WTC11 (cell line): Measurements from ENCODE around the gene NRXN3. TPM values are rescaled to one million over a fixed set of nuclear protein-coding genes. Genes with fewer than 3 reads are reported as not detected.

Source experiments
- ATAC-seq: fragments of 200-7000 bp; cut with Tn5 transposase; 2 replicates; pipeline ENCODE4 v1.10.0; 2021; ENCODE audit warnings: mild to moderate bottlenecking, moderate library complexity
- CTCF ChIA-PET: fragments of 300-600 bp; sonication (Branson Sonifier 250); formaldehyde crosslinking; loops from one replicate; lab custom pipeline; 2021; ENCODE audit warnings: antibody characterized with exemption; lab: Charles Lee
- POLR2A ChIA-PET: fragments of 350-600 bp; sonication (Branson Sonifier 250); formaldehyde crosslinking; loops from one replicate; lab custom pipeline; 2021; ENCODE audit warnings: antibody characterized with exemption; lab: Charles Lee
- DNase-seq: peaks from one replicate; pipeline ENCODE4 v3.0.0; 2021; ENCODE audit warnings: low spot score
- H3K27ac Mint-ChIP-seq: 2 replicates; pipeline ENCODE4 v1.8.0; 2021; ENCODE audit warnings: mixed read lengths
- H3K27me3 Mint-ChIP-seq: 2 replicates; pipeline ENCODE4 v1.8.0; 2021; ENCODE audit warnings: low read depth, mild to moderate bottlenecking, moderate library complexity, mixed read lengths
- H3K36me3 Mint-ChIP-seq: 2 replicates; pipeline ENCODE4 v1.8.0; 2021; ENCODE audit warnings: mixed read lengths
- H3K4me1 Mint-ChIP-seq: 2 replicates; pipeline ENCODE4 v1.8.0; 2022; ENCODE audit warnings: mixed read lengths
- H3K4me3 Mint-ChIP-seq: 2 replicates; pipeline ENCODE4 v1.8.0; 2021; ENCODE audit warnings: mild to moderate bottlenecking, moderate library complexity, mixed read lengths
- H3K9me3 Mint-ChIP-seq: 2 replicates; pipeline ENCODE4 v1.8.0; 2021; ENCODE audit warnings: mixed read lengths
- CREB1 ChIP-seq: sonication (generic); formaldehyde crosslinking; IDR thresholded peaks from 2 replicates; pipeline ENCODE4 v1.8.0; 2023; ENCODE audit warnings: mild to moderate bottlenecking, missing genetic modification reagents
- CREM ChIP-seq: sonication (generic); formaldehyde crosslinking; IDR thresholded peaks from 2 replicates; pipeline ENCODE4 v1.8.1; 2022; ENCODE audit warnings: mild to moderate bottlenecking, missing genetic modification reagents, moderate library complexity
- ESRRA ChIP-seq: sonication (generic); formaldehyde crosslinking; IDR thresholded peaks from 2 replicates; pipeline ENCODE4 v1.8.1; 2022; ENCODE audit warnings: mild to moderate bottlenecking, missing genetic modification reagents, borderline replicate concordance
- ETV6 ChIP-seq: sonication (generic); formaldehyde crosslinking; IDR thresholded peaks from 2 replicates; pipeline ENCODE4 v1.8.1; 2022; ENCODE audit warnings: mild to moderate bottlenecking, missing genetic modification reagents
- GABPB1 ChIP-seq: sonication (generic); formaldehyde crosslinking; IDR thresholded peaks from 2 replicates; pipeline ENCODE4 v1.8.1; 2023; ENCODE audit warnings: mild to moderate bottlenecking, missing genetic modification reagents
- GRHL2 ChIP-seq: fragments of 250-450 bp; sonication (Bioruptor Pico); IDR thresholded peaks from 2 replicates; pipeline ENCODE4 v1.8.0; 2022; ENCODE audit warnings: mild to moderate bottlenecking, moderate library complexity; ENCODE audit not compliant: insufficient replicate concordance, severe bottlenecking
- GTF2I ChIP-seq: fragments of 250-450 bp; sonication (Bioruptor Pico); conservative IDR thresholded peaks from 2 replicates; pipeline ENCODE4 v1.4.0; 2021; ENCODE audit warnings: mild to moderate bottlenecking
- IRF2 ChIP-seq: sonication (generic); formaldehyde crosslinking; IDR thresholded peaks from 2 replicates; pipeline ENCODE4 v1.8.0; 2022; ENCODE audit warnings: low read depth, missing genetic modification reagents, borderline replicate concordance
- KAT7 ChIP-seq: sonication (generic); formaldehyde crosslinking; IDR thresholded peaks from 2 replicates; pipeline ENCODE4 v1.8.1; 2023; ENCODE audit warnings: missing genetic modification reagents, mild to moderate bottlenecking, borderline replicate concordance
- MXD4 ChIP-seq: fragments of 250-450 bp; sonication (Bioruptor Pico); IDR thresholded peaks from 2 replicates; pipeline ENCODE4 v1.8.0; 2021; ENCODE audit warnings: mild to moderate bottlenecking, moderate library complexity, borderline replicate concordance
- MYBL2 ChIP-seq: sonication (generic); formaldehyde crosslinking; IDR thresholded peaks from 2 replicates; pipeline ENCODE4 v1.8.1; 2023; ENCODE audit warnings: mild to moderate bottlenecking, moderate library complexity, missing genetic modification reagents
- NR2C2 ChIP-seq: sonication (generic); formaldehyde crosslinking; IDR thresholded peaks from 2 replicates; pipeline ENCODE4 v1.8.0; 2022; ENCODE audit warnings: mild to moderate bottlenecking, missing genetic modification reagents
- NR3C1 ChIP-seq: sonication (generic); formaldehyde crosslinking; conservative IDR thresholded peaks from 2 replicates; pipeline ENCODE4 v1.8.1; 2023; ENCODE audit warnings: low read depth, mild to moderate bottlenecking, missing genetic modification reagents
- SMAD3 ChIP-seq: sonication (generic); formaldehyde crosslinking; IDR thresholded peaks from 2 replicates; pipeline ENCODE4 v1.8.0; 2022; ENCODE audit warnings: missing genetic modification reagents, mild to moderate bottlenecking, borderline replicate concordance
- ZNF138 ChIP-seq: sonication (generic); formaldehyde crosslinking; conservative IDR thresholded peaks from 2 replicates; pipeline ENCODE4 v1.8.1; 2022; ENCODE audit warnings: mild to moderate bottlenecking, moderate library complexity, missing genetic modification reagents
- ZNF232 ChIP-seq: sonication (generic); formaldehyde crosslinking; IDR thresholded peaks from 2 replicates; pipeline ENCODE4 v1.8.0; 2022; ENCODE audit warnings: mild to moderate bottlenecking, missing genetic modification reagents
- total RNA-seq: library from RNA; stranded (reverse); gene quantifications from 3 replicates; pipeline ENCODE4 v1.2.3, GENCODE V29; 2021
- TF ChIP-seq, protein P1 (sequence below): sonication (generic); formaldehyde crosslinking; IDR thresholded peaks from 2 replicates; pipeline ENCODE4 v1.8.1; 2022; ENCODE audit warnings: low read depth, missing genetic modification reagents, borderline replicate concordance
- TF ChIP-seq, protein P2 (sequence below): sonication (generic); formaldehyde crosslinking; IDR thresholded peaks from 2 replicates; pipeline ENCODE4 v1.8.0; 2023; ENCODE audit warnings: missing genetic modification reagents
- TF ChIP-seq, protein P3 (sequence below): fragments of 200-600 bp; IDR thresholded peaks from 2 replicates; pipeline ENCODE4 v1.8.0; 2022; ENCODE audit warnings: antibody characterized with exemption
- TF ChIP-seq, protein P4 (sequence below): sonication (generic); formaldehyde crosslinking; IDR thresholded peaks from 2 replicates; pipeline ENCODE4 v1.8.1; 2022; ENCODE audit warnings: low read depth, mild to moderate bottlenecking, moderate library complexity, missing genetic modification reagents, borderline replicate concordance
- TF ChIP-seq, protein P5 (sequence below): sonication (generic); formaldehyde crosslinking; IDR thresholded peaks from 2 replicates; pipeline ENCODE4 v1.8.0; 2023; ENCODE audit warnings: mild to moderate bottlenecking, missing genetic modification reagents
- TF ChIP-seq, protein P6 (sequence below): fragments of 250-450 bp; sonication (Bioruptor Pico); conservative IDR thresholded peaks from 2 replicates; pipeline ENCODE4 v1.9.0; 2021; ENCODE audit warnings: mild to moderate bottlenecking

NRXN3 gene
- total RNA-seq, 1 experiment from 2014 or later, result 3.0 TPM

DNA sequence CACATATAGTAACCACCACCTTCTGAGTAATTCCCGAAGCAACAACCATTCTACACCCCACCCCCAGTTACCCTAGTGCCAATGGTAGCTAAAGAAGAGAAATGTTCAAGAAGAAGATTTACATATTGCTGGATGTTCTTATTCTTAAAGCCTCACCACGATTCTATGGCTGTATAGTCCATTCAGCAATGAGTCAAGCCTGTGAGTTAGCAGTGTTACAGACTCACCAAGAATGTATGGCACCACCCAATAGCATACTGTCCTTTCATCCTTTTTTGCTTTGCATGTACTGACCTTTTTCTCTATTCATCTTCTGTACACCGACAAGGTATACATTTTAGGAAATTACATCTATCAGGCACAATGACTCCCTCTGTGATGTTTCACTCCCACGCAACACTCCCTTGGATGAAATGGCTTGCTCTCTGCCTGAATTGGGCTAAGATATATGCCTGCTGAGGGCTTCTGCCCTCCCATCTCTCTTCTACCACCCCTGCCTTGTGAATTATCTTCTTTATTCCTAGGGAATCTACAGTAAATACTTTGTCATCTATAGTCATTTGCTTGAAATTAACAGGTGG lies 1095.3 kb downstream of the NRXN3 start:
- DNase-seq (no peak), ATAC-seq (no peak)
- ChIA-PET POLR2A (no interaction called here), CTCF (no interaction called here)
- H3K27me3 Mint-ChIP-seq, result peaks cover 4% of the 10 kb centered on the region; the same call in 1 of the 2 replicates
- peaks cover 7% of the 10 kb centered on the region for H3K36me3 Mint-ChIP-seq
- H3K4me1 Mint-ChIP-seq, result 0 out of 2 replicates have a peak, but pooled peaks cover 5% of the 10 kb centered on the region
- H3K27ac Mint-ChIP-seq, result no peak overlapping the region
- H3K9me3 Mint-ChIP-seq, result peaks cover 19% of the 10 kb centered on the region
- H3K4me3 Mint-ChIP-seq, result no peak overlapping the region
- TF ChIP-seq CREM (CRISPR knock-in tag), result no peak
- TF ChIP-seq, protein P1, sequence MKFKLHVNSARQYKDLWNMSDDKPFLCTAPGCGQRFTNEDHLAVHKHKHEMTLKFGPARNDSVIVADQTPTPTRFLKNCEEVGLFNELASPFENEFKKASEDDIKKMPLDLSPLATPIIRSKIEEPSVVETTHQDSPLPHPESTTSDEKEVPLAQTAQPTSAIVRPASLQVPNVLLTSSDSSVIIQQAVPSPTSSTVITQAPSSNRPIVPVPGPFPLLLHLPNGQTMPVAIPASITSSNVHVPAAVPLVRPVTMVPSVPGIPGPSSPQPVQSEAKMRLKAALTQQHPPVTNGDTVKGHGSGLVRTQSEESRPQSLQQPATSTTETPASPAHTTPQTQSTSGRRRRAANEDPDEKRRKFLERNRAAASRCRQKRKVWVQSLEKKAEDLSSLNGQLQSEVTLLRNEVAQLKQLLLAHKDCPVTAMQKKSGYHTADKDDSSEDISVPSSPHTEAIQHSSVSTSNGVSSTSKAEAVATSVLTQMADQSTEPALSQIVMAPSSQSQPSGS (CRISPR knock-in tag), result no peak
- TF ChIP-seq IRF2 (CRISPR knock-in tag), result no peak
- TF ChIP-seq, protein P2, sequence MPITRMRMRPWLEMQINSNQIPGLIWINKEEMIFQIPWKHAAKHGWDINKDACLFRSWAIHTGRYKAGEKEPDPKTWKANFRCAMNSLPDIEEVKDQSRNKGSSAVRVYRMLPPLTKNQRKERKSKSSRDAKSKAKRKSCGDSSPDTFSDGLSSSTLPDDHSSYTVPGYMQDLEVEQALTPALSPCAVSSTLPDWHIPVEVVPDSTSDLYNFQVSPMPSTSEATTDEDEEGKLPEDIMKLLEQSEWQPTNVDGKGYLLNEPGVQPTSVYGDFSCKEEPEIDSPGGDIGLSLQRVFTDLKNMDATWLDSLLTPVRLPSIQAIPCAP, result no peak
- TF ChIP-seq ZNF232 (CRISPR knock-in tag), result no peak
- no peak for TF ChIP-seq CREB1
- TF ChIP-seq, protein P3, sequence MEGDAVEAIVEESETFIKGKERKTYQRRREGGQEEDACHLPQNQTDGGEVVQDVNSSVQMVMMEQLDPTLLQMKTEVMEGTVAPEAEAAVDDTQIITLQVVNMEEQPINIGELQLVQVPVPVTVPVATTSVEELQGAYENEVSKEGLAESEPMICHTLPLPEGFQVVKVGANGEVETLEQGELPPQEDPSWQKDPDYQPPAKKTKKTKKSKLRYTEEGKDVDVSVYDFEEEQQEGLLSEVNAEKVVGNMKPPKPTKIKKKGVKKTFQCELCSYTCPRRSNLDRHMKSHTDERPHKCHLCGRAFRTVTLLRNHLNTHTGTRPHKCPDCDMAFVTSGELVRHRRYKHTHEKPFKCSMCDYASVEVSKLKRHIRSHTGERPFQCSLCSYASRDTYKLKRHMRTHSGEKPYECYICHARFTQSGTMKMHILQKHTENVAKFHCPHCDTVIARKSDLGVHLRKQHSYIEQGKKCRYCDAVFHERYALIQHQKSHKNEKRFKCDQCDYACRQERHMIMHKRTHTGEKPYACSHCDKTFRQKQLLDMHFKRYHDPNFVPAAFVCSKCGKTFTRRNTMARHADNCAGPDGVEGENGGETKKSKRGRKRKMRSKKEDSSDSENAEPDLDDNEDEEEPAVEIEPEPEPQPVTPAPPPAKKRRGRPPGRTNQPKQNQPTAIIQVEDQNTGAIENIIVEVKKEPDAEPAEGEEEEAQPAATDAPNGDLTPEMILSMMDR, result no peak
- no peak for TF ChIP-seq ZNF138 (CRISPR knock-in tag)
- TF ChIP-seq, protein P4, sequence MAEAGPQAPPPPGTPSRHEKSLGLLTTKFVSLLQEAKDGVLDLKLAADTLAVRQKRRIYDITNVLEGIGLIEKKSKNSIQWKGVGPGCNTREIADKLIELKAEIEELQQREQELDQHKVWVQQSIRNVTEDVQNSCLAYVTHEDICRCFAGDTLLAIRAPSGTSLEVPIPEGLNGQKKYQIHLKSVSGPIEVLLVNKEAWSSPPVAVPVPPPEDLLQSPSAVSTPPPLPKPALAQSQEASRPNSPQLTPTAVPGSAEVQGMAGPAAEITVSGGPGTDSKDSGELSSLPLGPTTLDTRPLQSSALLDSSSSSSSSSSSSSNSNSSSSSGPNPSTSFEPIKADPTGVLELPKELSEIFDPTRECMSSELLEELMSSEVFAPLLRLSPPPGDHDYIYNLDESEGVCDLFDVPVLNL (CRISPR knock-in tag), result no peak
- TF ChIP-seq NR2C2 (CRISPR knock-in tag), result no peak

DNA sequence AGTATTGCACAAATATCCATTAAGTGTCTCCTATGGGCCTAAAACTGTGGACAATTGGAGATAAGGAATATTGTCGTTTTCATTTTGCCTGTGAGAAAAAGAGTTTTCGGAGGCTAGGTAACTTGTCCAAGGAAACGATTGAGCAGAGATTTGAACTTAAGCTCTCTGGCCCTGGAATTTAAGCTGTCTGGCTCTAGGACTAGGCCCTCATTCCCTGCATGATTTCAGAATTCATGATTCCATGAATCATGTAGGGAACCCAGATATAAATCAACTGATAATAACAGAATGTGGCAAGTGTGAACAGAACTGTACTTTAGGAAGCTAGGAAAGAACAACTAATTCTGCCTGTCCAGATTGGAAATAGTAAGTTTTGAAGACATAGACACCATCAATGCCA lies 1100.2 kb downstream of the NRXN3 start:
- CTCF ChIA-PET, result no interaction called here
- ATAC-seq (no peak), DNase-seq (no peak)
- Mint-ChIP-seq H3K36me3 (0 out of 2 replicates have a peak, but pooled peaks cover 5% of the 10 kb centered on the region), H3K27ac (no peak overlapping the region), H3K4me3 (no peak overlapping the region), H3K4me1 (0 out of 2 replicates have a peak, but pooled peaks cover 3% of the 10 kb centered on the region), H3K27me3 (no peaks in the 10 kb centered on the region; the same call in 1 of the 2 replicates), H3K9me3 (peaks cover 11% of the 10 kb centered on the region)
- POLR2A ChIA-PET, result no interaction called here
- TF ChIP-seq GRHL2, result no peak
- TF ChIP-seq SMAD3, result no peak
- TF ChIP-seq, protein P5, sequence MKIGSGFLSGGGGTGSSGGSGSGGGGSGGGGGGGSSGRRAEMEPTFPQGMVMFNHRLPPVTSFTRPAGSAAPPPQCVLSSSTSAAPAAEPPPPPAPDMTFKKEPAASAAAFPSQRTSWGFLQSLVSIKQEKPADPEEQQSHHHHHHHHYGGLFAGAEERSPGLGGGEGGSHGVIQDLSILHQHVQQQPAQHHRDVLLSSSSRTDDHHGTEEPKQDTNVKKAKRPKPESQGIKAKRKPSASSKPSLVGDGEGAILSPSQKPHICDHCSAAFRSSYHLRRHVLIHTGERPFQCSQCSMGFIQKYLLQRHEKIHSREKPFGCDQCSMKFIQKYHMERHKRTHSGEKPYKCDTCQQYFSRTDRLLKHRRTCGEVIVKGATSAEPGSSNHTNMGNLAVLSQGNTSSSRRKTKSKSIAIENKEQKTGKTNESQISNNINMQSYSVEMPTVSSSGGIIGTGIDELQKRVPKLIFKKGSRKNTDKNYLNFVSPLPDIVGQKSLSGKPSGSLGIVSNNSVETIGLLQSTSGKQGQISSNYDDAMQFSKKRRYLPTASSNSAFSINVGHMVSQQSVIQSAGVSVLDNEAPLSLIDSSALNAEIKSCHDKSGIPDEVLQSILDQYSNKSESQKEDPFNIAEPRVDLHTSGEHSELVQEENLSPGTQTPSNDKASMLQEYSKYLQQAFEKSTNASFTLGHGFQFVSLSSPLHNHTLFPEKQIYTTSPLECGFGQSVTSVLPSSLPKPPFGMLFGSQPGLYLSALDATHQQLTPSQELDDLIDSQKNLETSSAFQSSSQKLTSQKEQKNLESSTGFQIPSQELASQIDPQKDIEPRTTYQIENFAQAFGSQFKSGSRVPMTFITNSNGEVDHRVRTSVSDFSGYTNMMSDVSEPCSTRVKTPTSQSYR (CRISPR knock-in tag), result no peak
- TF ChIP-seq, protein P4 (CRISPR knock-in tag), result no peak
- TF ChIP-seq ETV6 (CRISPR knock-in tag), result no peak
- no peak for TF ChIP-seq GABPB1 (CRISPR knock-in tag)
- TF ChIP-seq KAT7 (CRISPR knock-in tag), result no peak
- TF ChIP-seq GTF2I (CRISPR knock-in tag), result no peak
- no peak for TF ChIP-seq NR3C1 (CRISPR knock-in tag)
- TF ChIP-seq, protein P6, sequence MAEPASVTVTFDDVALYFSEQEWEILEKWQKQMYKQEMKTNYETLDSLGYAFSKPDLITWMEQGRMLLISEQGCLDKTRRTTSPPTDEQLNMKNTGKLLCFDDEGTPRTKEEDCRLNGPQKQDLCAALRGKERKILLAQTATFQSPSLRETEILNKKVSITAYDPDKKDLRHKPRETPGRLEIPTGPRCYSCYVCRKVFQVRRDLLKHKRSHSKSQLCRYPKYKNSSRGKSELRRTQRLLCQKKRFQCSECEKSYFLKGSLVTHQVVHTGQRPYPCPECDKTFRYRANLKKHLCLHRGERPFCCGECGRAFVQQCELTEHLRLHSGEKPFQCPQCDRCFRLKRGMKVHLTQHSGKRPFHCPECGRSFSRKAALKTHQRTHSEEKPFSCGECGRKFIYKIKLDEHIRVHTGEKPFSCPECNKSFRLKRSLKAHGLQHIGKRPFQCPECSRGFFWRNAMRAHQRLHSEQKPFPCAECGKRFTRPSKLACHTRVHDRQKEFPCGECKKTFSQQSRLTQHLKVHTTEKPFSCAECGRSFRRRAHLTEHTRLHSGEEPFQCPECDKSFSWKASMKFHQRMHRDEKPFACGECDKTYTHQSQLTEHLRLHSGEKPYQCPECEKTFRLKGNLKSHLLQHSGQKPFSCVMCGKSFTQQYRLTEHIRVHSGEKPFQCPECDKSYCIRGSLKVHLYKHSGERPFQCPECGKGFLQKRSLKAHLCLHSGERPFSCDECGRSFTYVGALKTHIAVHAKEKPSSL (CRISPR knock-in tag), result no peak
- no peak for TF ChIP-seq MYBL2 (CRISPR knock-in tag)
- TF ChIP-seq MXD4 (CRISPR knock-in tag), result no peak
- no peak for TF ChIP-seq ESRRA
